Adipose tissue (tissue), 3 donors: ENCODE measurements around the gene ZNHIT6. TPM values are rescaled to one million over a fixed set of nuclear protein-coding genes. Genes with fewer than 3 reads are reported as not detected.
"Not testable (repeated sequence)": the region's sequence is repeated elsewhere in the genome, so short reads cannot be mapped to it uniquely, and the experiment has no call there.

Experiments
- H3K27ac ChIP-seq: one replicate; pipeline ENCODE4 v1.5.1; 2013; ENCODE audit warnings: low read depth, low read length
- WGBS, 3 donors: extraction: QIAGEN DNeasy Blood & Tissue Kit; methylation state at CpG; one replicate each; pipeline ENCODE4 v1.1.7; 2013; 5-methylcytosine and 5-hydroxymethylcytosine counted together
- polyA plus RNA-seq, 3 donors: library from polyadenylated mRNA; stranded (reverse); fragments of 200-250 nt; gene quantifications; one replicate each; pipeline ENCODE4 v1.2.3, GENCODE V29; 2013
- donor health status: healthy with polysubstance abuse.
- donor health status: Bipolar disorder and iron deficiency.
- donor health status: healthy.

ZNHIT6 gene
- polyA plus RNA-seq, 3 donors: 3.8 to 13.3 (median 9.7) TPM

DNA sequence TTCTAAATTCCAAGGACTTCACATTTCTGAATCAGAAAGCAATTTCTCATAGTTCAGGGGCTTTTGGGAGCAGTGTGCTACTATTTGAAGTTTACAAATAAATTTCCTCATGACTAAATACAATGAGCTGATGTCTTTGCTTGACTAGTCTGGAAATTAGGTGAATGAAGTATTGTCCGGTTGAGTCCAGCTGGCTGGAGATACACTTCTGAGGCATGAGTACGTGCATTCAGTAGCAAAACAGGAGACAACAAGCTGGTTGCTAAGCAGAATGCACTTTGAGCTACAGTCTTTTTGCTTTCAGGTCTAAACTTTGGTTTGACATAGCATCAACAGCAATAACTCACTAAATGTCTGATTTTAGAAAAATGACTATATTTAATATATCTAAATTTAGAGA lies 27.1 kb downstream of the ZNHIT6 start:
- 48 to 61% (median 52%) methylated on average over 2 of the region's 2 CpGs for WGBS, 3 donors
- H3K27ac ChIP-seq: no peak overlapping the region

DNA sequence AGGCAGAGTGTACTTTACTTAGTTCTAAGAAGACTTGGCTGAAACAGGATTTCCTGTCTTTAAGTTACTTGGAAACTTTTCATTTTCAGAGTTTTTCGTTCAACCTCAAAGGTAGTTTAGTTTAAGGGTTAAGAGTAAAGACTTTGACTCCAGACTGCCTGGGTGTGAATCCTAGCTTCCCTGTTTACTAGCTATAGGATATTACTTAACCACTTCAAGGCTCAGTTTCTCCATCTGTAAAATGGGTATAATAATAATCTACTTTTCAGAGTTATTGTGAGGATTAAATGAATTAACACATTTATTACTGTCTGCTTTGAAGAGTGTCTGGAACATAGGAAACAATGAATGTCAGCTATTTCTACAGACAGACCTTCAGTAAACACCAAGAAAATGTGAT lies 30.0 kb downstream of the ZNHIT6 start:
- no peak overlapping the region for H3K27ac ChIP-seq
- WGBS, 3 donors: 82 to 89% (median 85%) methylated on average over 1 of the region's 1 CpG

DNA sequence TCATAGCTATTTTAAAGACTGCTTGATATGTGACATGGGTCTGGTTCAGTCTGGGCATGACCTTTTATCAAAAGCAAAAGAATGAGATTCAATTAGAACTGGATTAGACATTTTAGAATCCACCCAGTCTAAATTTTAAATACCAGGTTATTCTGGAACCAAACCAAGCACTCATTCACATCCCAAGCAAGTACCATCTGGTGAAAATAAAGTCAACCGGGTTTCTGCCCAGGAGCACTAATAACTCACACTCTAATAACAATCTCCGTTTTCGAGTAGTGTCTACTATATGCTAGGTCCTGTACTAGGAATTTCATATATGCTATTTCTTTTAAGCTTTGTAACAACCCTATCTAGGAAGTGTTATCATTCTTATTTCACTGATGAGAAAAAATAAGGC lies 30.6 kb downstream of the ZNHIT6 start:
- WGBS, 3 donors: 92 to 95% (median 93%) methylated on average over 3 of the region's 3 CpGs
- no peak overlapping the region for H3K27ac ChIP-seq

DNA sequence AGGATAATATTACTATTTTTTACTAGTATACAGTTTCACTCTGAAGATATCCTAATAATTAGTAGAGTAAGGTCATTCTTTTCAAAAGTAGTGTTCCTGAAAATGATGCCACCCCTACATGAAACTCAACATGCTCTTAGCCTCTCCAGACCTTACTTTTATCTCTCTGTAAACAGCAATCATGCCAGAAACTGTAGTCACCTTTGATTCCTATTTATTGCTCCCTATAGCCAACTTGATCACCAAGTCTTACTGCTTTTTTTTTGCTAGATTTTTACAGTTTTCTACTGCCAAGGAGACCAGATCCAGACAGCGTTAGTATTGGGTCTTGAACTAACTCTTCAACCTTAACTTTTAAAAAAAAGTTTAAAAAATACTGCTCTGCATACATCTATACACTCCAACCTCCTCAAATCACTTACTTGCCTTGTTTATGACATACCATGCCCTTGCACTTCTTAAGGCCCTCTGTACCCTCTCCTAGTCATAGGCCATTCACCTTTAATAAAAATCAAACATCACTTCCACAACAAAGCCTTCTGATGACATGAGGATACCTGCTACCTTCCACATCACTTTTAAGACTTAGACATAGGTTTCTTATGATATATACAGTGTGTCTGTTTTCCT lies 36.1 kb downstream of the ZNHIT6 start:
- 97 to 100% (median 97%) methylated on average over 1 of the region's 1 CpG for WGBS, 3 donors
- no peak overlapping the region for H3K27ac ChIP-seq

DNA sequence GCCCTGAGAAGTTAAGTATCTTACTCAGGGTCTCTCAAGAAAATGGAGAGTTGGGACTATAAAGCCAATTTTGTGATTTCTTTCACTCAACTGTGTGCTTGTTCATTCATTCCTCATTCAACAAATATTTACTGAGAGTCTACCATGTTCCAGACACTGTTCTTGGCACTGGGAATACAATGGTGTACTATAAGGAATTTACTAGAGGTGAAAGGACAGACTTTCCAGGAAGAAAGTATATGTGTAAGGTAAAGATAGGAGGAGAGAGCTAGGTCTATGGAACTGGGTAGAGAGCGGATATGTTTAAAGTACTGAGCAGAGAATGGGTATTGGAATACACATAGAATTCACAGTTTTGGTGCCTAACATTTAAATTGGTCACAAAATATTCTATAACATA lies 42.3 kb downstream of the ZNHIT6 start:
- 88 to 100% (median 96%) methylated on average over 1 of the region's 1 CpG for WGBS, 3 donors
- H3K27ac ChIP-seq: no peak overlapping the region

DNA sequence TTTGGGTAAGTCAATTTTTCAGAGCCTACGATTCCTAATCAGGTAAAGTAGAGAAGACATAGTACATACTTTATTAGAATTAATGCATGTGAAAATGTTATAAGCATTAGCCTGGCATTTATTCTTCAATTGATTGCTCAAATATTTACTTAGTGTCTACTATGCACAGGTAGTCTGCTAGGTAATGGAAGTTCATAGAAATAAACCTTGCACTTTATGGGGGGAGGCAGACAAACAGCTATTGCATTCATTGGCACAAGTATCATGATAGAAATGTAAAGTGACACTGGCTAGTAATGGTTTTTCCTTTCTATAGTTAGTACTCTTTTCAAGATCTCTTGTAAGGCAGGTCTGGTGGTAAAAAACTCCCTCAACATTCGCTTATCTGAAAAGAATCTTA lies 44.9 kb downstream of the ZNHIT6 start:
- 89 to 97% (median 96%) methylated on average over 2 of the region's 2 CpGs for WGBS, 3 donors
- H3K27ac ChIP-seq: no peak overlapping the region

DNA sequence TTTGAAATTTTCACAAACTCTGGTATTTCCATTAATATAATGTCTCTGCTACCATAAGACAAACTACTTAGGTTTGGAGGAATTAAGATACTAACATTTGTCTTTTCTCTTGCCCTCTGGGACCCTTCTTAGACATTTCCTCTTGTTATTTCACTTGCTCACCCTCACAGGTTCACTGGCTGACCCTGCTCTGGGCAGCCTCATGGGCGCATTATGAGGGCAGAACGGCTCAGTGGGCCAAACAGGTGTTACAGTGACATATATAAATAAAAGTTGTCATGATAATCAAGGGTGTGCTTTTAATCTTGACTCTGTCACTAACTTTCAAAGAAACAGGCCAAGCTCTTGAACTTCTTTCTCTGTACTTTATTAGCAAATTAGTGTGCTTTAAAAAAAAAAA lies 46.5 kb downstream of the ZNHIT6 start:
- 10 to 38% (median 29%) methylated on average over 2 of the region's 2 CpGs for WGBS, 3 donors
- H3K27ac ChIP-seq: no peak overlapping the region

DNA sequence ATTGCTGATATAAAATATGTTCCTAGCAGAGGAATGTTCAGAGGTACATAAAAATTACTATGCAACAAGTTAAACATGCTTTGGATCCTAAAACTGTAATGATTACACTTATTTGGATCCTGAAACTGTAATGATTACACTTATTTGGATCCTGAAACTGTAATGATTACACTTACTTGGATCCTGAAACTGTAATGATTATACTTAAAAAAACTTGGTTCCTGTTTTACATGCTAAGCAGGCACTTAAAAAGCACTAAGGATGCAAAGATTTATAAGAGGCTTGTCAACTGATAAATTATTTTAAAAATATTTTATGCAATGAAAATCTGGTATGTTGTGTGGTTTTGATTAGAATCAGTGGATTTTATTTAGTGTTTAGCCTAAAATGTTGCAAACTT lies 47.7 kb downstream of the ZNHIT6 start:
- H3K27ac ChIP-seq: no peak overlapping the region

DNA sequence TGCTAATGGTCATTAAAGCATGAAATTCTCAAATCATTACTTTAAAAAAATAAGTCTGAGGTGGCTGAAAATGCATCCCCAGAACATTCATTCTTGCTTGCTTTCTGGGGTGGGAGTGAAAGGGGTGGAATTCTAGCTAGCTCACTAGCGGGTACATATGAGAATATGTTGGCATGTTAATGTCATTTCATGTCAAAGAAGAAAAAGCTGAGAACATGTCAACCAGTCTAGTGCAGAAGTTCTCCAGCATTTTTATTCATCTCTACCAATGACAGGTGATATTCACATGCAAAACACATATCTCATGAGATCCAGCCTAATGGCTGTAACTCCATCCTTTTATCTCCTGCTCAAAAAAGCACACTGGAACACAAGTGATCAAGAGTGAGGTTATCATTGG lies 49.1 kb downstream of the ZNHIT6 start:
- no peak overlapping the region for H3K27ac ChIP-seq
- 95 to 100% (median 98%) methylated on average over 1 of the region's 1 CpG for WGBS, 3 donors

DNA sequence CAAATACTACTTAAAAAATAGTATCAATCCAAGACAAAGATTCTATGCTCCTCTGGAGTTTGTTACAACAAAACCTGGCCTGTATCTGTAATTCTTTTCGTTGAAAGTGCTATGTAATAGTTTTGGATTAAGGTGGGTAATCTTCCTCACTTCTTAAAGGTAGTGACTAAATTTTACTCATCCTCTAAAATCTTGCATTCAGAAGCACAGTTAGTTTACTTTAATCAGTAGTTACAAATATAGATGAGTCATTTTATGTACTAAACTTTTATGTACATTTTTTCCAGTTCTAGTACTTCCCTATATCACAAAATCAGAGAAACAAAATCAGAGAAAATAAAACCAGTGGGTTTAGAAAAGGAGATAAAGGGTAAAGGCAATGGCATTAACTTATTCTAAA lies 51.3 kb downstream of the ZNHIT6 start:
- no peak overlapping the region for H3K27ac ChIP-seq
- 86 to 97% (median 87%) methylated on average over 1 of the region's 1 CpG for WGBS, 3 donors

DNA sequence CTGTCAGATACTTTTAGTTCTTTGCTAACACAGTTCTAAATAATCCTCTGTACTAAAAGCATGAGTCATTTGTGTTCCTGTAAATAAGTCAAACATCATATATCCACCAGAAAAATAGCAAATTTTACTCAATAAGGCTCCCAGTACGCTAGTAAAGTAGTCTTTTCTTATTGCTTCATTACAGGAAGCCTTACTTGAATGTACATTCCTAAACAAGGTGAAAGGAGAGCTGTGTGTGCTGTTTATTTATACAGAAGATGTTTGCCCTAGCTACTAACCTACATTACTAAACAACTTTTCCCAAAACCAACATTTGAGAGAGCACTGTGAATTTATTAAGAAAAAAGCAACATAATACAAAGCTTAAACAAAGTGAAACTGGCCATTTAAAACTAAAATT lies 52.0 kb downstream of the ZNHIT6 start:
- WGBS, 3 donors: 92 to 98% (median 92%) methylated on average over 1 of the region's 1 CpG

DNA sequence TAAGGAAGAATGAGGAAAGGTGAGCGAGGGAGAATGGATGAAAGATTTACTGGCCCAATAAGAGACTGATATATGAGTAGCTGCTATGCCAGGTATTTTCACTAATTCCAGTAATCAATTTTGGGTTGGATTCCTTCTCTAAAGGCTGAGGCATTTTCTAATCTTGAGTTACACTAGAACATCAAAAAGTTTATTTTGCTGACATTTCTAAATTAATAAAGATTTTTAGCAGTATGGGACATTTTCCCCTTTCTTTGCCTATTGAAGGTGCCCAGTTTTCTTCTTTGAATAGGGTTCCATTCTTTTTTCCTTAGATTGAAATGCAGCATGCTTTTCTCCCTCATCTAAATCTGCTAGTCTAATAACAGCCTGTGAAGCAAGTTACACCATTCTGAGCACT lies 52.9 kb downstream of the ZNHIT6 start:
- 91 to 98% (median 96%) methylated on average over 1 of the region's 1 CpG for WGBS, 3 donors

More for the DNA sequence above, 52.0 kb downstream of the ZNHIT6 start:
- H3K27ac ChIP-seq: no peak overlapping the region

DNA sequence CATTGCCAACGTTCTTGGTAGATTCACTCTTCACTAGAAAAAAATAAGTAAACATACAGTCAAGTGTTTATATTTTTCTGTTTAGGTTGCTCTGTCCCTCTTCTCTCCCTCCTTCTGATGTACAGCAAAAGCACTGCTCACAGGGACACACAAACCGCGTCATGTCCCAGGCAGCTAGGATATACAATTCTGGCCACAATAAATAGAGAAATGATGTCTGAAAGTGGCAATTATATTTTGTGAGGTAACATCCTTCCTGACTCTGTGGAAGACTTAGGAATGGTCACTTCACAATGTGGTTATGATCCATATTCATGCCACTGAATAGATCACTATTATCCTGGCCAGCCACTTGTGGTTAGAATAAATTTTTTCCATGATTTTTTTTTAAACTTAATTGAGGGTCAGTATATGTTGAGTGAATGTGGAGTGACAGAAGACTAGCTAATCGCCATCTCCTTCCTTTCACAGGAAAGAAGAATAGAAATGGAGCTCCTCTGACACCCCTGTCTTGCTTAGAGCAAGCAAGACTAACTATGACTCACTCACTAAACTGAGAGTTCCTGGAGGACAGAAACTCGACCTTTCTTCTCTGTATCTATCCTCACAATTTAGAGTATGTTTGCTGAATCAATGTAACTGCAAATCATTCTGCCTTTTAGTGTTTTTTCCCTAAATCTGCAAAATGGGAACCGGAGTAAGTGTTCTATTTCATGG lies 54.0 kb downstream of the ZNHIT6 start:
- no peak overlapping the region for H3K27ac ChIP-seq
- 79 to 89% (median 84%) methylated on average over 6 of the region's 6 CpGs for WGBS, 3 donors

More for the DNA sequence above, 52.9 kb downstream of the ZNHIT6 start:
- H3K27ac ChIP-seq: no peak overlapping the region

DNA sequence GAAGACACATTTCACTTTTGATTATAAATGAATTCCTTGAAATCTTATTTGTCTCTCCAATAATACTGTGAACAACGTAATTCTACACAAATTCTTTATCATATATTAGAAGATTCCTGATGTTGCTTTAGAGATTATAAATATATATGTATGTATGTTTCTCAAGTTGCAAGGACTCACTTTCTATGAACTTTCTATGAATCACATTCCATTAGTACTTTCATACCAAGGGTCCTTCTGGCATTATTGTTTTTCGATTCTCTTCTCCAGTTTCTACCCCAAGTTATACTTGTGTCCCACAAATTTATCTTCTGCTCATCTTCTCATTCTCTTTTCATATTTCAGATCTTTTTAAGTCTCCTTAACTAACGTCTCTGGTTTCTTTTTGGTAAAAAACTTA lies 55.9 kb downstream of the ZNHIT6 start:
- WGBS, 3 donors: 94 to 96% (median 95%) methylated on average over 3 of the region's 3 CpGs
- no peak overlapping the region for H3K27ac ChIP-seq

DNA sequence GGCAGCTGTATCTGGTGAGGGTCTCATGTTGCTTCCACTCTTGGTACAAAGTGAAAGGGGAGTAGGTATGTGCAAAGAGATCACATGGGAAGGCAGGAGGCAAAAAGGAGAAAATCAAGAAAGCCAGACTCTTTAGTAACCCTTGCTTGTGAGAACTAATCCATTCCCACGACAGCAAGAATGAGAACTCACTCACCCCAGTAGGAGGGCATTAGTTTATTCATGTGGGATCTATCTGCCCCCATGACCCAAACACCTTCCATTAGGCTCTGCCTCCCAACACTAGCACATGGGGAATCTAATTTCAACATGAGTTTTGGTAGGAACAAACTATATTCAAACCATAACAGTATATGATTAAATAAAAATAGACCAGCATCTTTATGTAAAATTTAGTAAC lies 57.6 kb downstream of the ZNHIT6 start:
- WGBS, 3 donors: 88 to 100% (median 92%) methylated on average over 1 of the region's 1 CpG

DNA sequence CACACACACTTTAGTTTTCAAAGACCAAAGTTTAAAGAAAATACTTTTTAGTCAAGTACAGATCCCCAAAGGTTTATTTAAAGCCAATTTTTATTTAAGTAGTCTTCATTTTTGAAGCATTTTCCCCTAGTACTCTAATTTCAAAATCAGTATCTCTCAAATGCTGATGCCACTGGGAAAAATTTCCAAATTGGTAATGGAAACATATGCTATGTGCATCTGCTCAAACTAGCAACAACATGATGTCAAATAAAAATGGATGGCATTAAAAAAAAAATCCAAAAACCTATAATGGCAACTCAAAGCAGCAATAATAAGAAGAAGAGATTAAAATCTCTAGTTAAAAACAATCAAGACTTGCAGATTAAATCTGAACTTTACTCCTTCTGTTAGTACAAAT lies 58.6 kb downstream of the ZNHIT6 start:
- H3K27ac ChIP-seq: no peak overlapping the region

More for the DNA sequence above, 57.6 kb downstream of the ZNHIT6 start:
- no peak overlapping the region for H3K27ac ChIP-seq

DNA sequence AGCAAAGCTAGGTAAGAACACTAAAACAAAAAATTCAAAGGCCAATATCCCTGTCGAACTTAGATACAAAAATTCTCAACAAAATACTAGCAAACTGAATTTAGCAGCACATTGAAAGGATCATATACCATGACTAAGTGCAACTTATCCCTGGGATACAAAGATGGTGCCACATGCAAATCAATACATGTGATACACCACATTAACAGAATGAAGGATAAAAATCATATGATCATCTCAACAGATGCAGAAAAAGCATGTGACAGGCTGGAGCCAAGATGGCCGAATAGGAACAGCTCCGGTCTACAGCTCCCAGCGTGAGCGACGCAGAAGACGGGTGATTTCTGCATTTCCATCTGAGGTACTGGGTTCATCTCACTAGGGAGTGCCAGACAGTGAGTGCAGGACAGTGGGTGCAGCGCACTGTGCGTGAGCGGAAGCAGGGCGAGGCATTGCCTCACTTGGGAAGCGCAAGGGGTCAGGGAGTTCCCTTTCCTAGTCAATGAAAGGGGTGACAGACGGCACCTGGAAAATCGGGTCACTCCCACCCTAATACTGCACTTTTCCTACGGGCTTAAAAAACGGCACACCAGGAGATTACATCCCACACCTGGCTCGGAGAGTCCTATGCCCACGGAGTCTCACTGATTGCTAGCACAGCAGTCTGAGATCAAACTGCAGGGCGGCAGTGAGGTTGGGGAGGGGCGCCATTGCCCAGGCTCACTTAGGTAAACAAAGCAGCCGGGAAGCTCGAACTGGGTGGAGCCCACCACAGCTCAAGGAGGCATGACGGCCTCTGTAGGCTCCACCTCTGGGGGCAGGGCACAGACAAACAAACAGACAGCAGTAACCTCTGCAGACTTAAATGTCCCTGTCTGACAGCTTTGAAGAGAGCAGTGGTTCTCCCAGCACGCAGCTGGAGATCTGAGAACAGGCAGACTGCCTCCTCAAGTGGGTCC lies 66.4 kb downstream of the ZNHIT6 start:
- H3K27ac ChIP-seq: not testable (repeated sequence)
- 76 to 83% (median 83%) methylated on average over 23 to 24 of the region's 24 CpGs for WGBS, 3 donors

DNA sequence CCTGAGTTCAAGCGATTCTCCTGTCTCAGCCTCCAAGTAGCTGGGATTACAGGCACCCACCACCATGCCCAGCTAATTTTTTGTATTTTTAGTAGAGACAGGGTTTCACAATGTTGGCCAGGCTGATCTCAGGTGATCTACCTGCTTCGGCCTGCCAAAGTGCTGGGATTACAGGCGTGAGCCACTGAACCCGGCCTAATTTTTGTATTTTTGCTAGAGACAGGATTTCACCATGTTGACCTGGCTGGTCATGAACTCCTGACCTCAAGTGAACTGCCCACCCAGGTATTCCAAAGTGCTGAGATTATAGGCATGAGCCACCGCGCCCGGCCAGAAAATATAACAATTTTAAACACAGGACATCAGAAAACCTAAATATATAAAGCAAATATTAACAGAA lies 68.3 kb downstream of the ZNHIT6 start:
- WGBS, 3 donors: 91 to 99% (median 97%) methylated on average over 7 of the region's 7 CpGs
- H3K27ac ChIP-seq: not testable (repeated sequence)

DNA sequence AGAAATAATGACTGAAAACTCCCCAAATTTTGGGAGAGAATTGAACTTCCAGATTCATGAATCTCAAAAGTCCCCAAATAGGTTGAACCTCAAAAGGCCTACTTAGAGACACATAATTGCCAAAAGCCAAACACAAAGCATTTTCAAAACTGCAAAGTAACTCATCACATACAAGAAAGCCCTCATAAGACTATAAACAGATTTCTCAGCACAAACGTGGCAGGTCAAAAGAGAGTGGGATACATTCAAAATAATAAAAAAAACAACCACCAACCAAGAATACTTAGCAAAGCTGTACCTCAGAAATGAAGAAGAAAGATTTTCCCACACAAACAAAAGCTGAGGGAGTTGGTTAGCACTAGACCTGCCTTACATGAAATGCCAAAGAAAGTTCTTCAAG lies 69.8 kb downstream of the ZNHIT6 start:
- 67 to 75% (median 68%) methylated on average over 1 of the region's 1 CpG for WGBS, 3 donors
- no peak overlapping the region for H3K27ac ChIP-seq
